Measurements from ENCODE around the gene NDUFB3.

DNA sequence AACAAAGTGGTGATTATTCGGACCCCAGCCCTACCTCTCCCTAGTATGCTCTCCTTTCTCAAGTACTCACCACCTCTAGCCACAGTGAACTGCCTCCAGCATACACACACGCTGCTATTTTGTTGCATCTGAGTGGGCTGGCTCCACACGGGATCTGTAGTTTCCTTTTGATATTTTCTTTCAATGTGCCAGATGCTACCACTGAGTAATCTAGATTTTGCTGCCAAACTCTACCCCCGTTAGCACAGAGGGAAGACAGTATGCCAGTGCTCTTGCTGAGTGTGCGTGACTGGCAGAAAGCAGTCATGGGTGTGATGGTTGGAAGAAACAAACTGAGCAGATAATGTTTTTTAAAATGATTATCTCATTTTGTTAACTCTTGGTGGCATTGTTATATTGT is 55.8 kb downstream of the NDUFB3 start:
- TF ChIP-seq, protein P1, sequence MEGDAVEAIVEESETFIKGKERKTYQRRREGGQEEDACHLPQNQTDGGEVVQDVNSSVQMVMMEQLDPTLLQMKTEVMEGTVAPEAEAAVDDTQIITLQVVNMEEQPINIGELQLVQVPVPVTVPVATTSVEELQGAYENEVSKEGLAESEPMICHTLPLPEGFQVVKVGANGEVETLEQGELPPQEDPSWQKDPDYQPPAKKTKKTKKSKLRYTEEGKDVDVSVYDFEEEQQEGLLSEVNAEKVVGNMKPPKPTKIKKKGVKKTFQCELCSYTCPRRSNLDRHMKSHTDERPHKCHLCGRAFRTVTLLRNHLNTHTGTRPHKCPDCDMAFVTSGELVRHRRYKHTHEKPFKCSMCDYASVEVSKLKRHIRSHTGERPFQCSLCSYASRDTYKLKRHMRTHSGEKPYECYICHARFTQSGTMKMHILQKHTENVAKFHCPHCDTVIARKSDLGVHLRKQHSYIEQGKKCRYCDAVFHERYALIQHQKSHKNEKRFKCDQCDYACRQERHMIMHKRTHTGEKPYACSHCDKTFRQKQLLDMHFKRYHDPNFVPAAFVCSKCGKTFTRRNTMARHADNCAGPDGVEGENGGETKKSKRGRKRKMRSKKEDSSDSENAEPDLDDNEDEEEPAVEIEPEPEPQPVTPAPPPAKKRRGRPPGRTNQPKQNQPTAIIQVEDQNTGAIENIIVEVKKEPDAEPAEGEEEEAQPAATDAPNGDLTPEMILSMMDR (IDR thresholded peaks at IDR 0.05), result no peak
- no peak for TF ChIP-seq POLR2A (IDR thresholded peaks at IDR 0.05)

Data from ovary (tissue), 3 donors.